Endothelial cell of umbilical vein (primary cell): Measurements from ENCODE around the gene EHD1.

Experiments
- EZH2 ChIP-seq: IDR thresholded peaks from 2 replicates; pipeline ENCODE4 v1.6.1; 2012; ENCODE audit warnings: borderline replicate concordance, low read depth, mild to moderate bottlenecking, moderate library complexity, low read length, inconsistent platforms; ENCODE audit not compliant: severe bottlenecking
- FOS ChIP-seq: IDR thresholded peaks from 2 replicates; pipeline ENCODE4 v1.6.1; 2011; ENCODE audit warnings: mild to moderate bottlenecking, low read length, moderate library complexity, borderline replicate concordance; ENCODE audit not compliant: insufficient read depth
- JUN ChIP-seq: IDR thresholded peaks from 2 replicates; pipeline ENCODE4 v1.6.1; 2011; ENCODE audit warnings: borderline replicate concordance, low read depth; ENCODE audit not compliant: insufficient read length, insufficient read depth
- MYC ChIP-seq: IDR thresholded peaks from one replicate; pipeline ENCODE4 v1.6.1; 2011; ENCODE audit warnings: mild to moderate bottlenecking, low read depth, low read length
- POLR2A ChIP-seq: IDR thresholded peaks from 2 replicates; pipeline ENCODE4 v1.6.1; 2012; ENCODE audit warnings: low read depth, mild to moderate bottlenecking, control low read depth, low read length
- POLR2AphosphoS5 ChIP-seq: IDR thresholded peaks from 2 replicates; pipeline ENCODE4 v1.6.1; 2012; ENCODE audit warnings: low read depth, mild to moderate bottlenecking, control low read depth, low read length, moderate library complexity; ENCODE audit not compliant: insufficient read depth
- TF ChIP-seq, protein P1 (sequence below): IDR thresholded peaks from 2 replicates; pipeline ENCODE4 v1.6.1; 2011; ENCODE audit not compliant: insufficient read depth, insufficient read length
- TF ChIP-seq, protein P2 (sequence below), 2 donors: IDR thresholded peaks; 1 replicate in 1 of 2; 2 replicates in 1 of 2; pipeline ENCODE4 v1.5.1; 2011; ENCODE audit warnings: low read length in 2 of 2, mild to moderate bottlenecking in 2 of 2, moderate library complexity in 2 of 2, control low read depth in 1 of 2, inconsistent platforms in 1 of 2, low read depth in 1 of 2; ENCODE audit not compliant: insufficient read depth in 1 of 2; ENCODE audit errors: extremely low read depth in 1 of 2

DNA sequence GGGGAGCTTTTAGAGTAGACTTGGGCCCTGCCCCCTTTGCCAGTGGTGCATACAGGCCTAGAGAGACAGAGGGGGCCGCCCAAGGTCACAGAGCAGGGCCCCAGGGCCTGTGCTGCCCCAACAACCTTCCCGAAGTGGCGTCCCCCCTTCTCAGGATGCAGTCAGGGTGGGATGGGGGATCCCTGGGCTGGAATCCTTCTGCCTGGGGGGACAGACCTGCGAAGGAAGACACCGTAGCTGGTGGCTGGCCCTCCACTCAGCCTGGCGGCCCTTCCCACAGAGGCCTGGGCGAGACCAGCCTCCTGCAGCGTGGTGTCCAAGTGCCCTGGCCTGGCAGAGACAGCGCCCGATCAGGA, 14.4 kb upstream of the EHD1 start:
- TF ChIP-seq, protein P1, sequence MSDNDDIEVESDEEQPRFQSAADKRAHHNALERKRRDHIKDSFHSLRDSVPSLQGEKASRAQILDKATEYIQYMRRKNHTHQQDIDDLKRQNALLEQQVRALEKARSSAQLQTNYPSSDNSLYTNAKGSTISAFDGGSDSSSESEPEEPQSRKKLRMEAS, result no peak
- TF ChIP-seq, protein P2, sequence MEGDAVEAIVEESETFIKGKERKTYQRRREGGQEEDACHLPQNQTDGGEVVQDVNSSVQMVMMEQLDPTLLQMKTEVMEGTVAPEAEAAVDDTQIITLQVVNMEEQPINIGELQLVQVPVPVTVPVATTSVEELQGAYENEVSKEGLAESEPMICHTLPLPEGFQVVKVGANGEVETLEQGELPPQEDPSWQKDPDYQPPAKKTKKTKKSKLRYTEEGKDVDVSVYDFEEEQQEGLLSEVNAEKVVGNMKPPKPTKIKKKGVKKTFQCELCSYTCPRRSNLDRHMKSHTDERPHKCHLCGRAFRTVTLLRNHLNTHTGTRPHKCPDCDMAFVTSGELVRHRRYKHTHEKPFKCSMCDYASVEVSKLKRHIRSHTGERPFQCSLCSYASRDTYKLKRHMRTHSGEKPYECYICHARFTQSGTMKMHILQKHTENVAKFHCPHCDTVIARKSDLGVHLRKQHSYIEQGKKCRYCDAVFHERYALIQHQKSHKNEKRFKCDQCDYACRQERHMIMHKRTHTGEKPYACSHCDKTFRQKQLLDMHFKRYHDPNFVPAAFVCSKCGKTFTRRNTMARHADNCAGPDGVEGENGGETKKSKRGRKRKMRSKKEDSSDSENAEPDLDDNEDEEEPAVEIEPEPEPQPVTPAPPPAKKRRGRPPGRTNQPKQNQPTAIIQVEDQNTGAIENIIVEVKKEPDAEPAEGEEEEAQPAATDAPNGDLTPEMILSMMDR (IDR thresholded peaks at IDR 0.05; ENCODE audit: extremely low read depth in 1 of 2, insufficient read depth in 1 of 2, low read depth in 1 of 2, low read length in 2 of 2), result no peak
- TF ChIP-seq POLR2A (no peak), JUN (no peak), EZH2 (no peak), POLR2AphosphoS5 (no peak), MYC (no peak), FOS (no peak)
